ENCODE measurements around the gene AUTS2. TPM values are rescaled to one million over a fixed set of nuclear protein-coding genes. Genes with fewer than 3 reads are reported as not detected.

AUTS2 gene
- polyA plus RNA-seq, 1 donor (not counting 4 experiments of a cell fraction or from before 2014, with no cell fraction given), result 4.7 TPM

- Histone ChIP-seq H3K4me2 (ENCODE audit: control insufficient read depth, extremely low read depth, insufficient read depth, low read depth, low read length) (no peak overlapping the region), H3K9me3 (ENCODE audit: control insufficient read depth, low read depth, low read length) (no peaks in the 10 kb centered on the region), H3K9ac (ENCODE audit: control insufficient read depth, extremely low read depth, insufficient read depth, low read length) (no peak overlapping the region), H2AFZ (ENCODE audit: control insufficient read depth, low read length) (no peak overlapping the region), H3K4me3 (ENCODE audit: control insufficient read depth in 2 of 3, extremely low read depth in 1 of 3, insufficient read depth in 2 of 3, low read depth in 1 of 3, low read length in 3 of 3) (no peak overlapping the region), H3K36me3 (ENCODE audit: control insufficient read depth in 2 of 2, extremely low read depth in 1 of 2, insufficient read depth in 2 of 2, low read length in 2 of 2) (no peaks in the 10 kb centered on the region), H3K9me1 (ENCODE audit: control insufficient read depth, extremely low read depth, insufficient read depth, low read length) (no peaks in the 10 kb centered on the region), H3K4me1 (ENCODE audit: control insufficient read depth, extremely low read depth, insufficient read depth, low read length) (peaks cover 21% of the 10 kb centered on the region), H4K20me1 (ENCODE audit: control insufficient read depth, extremely low read depth, insufficient read depth, low read length) (no peaks in the 10 kb centered on the region), H3K27ac (ENCODE audit: control insufficient read depth, insufficient read depth, low read length) (no peak overlapping the region), H3K79me2 (ENCODE audit: control insufficient read depth, insufficient read depth, low read length) (no peaks in the 10 kb centered on the region), H3K27me3 (ENCODE audit: control insufficient read depth, extremely low read depth, insufficient read depth, low read length) (no peaks in the 10 kb centered on the region)
- FAIRE-seq (no peak), DNase-seq (ENCODE audit: low read depth, low spot score) (no peak)
- TF ChIP-seq, protein P1, sequence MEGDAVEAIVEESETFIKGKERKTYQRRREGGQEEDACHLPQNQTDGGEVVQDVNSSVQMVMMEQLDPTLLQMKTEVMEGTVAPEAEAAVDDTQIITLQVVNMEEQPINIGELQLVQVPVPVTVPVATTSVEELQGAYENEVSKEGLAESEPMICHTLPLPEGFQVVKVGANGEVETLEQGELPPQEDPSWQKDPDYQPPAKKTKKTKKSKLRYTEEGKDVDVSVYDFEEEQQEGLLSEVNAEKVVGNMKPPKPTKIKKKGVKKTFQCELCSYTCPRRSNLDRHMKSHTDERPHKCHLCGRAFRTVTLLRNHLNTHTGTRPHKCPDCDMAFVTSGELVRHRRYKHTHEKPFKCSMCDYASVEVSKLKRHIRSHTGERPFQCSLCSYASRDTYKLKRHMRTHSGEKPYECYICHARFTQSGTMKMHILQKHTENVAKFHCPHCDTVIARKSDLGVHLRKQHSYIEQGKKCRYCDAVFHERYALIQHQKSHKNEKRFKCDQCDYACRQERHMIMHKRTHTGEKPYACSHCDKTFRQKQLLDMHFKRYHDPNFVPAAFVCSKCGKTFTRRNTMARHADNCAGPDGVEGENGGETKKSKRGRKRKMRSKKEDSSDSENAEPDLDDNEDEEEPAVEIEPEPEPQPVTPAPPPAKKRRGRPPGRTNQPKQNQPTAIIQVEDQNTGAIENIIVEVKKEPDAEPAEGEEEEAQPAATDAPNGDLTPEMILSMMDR (optimal IDR thresholded peaks at IDR 0.05 in 1 of 3, IDR thresholded peaks at IDR 0.05 in 1 of 3, conservative IDR thresholded peaks at IDR 0.05 in 1 of 3; ENCODE audit: extremely low read depth in 1 of 3, insufficient read depth in 2 of 3, low read length in 3 of 3), result no peak
- dilution Hi-C loops (cut with MboI; ENCODE audit: extremely low pct_ligation_motif_present, low sequenced_read_pairs), result no loop called here
These were observed 145.8 kb downstream of the AUTS2 start for GRCh38 chr7:69744026-69744425.

GRCh38 chr7:69746383-69746782 is 148.1 kb downstream of the AUTS2 start:
- TF ChIP-seq, protein P1 (optimal IDR thresholded peaks at IDR 0.05 in 1 of 3, IDR thresholded peaks at IDR 0.05 in 1 of 3, conservative IDR thresholded peaks at IDR 0.05 in 1 of 3; ENCODE audit: extremely low read depth in 1 of 3, insufficient read depth in 2 of 3, low read length in 3 of 3), result no peak
- TF ChIP-seq EZH2 (IDR thresholded peaks at IDR 0.05; ENCODE audit: low read length), result no peak
- no peak for FAIRE-seq

More at GRCh38 chr7:69746383-69746782, 148.1 kb downstream of the AUTS2 start:
- Histone ChIP-seq H3K4me3 (ENCODE audit: control insufficient read depth in 2 of 3, extremely low read depth in 1 of 3, insufficient read depth in 2 of 3, low read depth in 1 of 3, low read length in 3 of 3) (no peak overlapping the region), H3K4me2 (ENCODE audit: control insufficient read depth, extremely low read depth, insufficient read depth, low read depth, low read length) (no peak overlapping the region), H3K9me1 (ENCODE audit: control insufficient read depth, extremely low read depth, insufficient read depth, low read length) (no peaks in the 10 kb centered on the region), H3K36me3 (ENCODE audit: control insufficient read depth in 2 of 2, extremely low read depth in 1 of 2, insufficient read depth in 2 of 2, low read length in 2 of 2) (no peaks in the 10 kb centered on the region), H3K27me3 (ENCODE audit: control insufficient read depth, extremely low read depth, insufficient read depth, low read length) (no peaks in the 10 kb centered on the region), H3K4me1 (ENCODE audit: control insufficient read depth, extremely low read depth, insufficient read depth, low read length) (peaks cover 10% of the 10 kb centered on the region), H3K9ac (ENCODE audit: control insufficient read depth, extremely low read depth, insufficient read depth, low read length) (no peak overlapping the region), H2AFZ (ENCODE audit: control insufficient read depth, low read length) (no peak overlapping the region), H3K79me2 (ENCODE audit: control insufficient read depth, insufficient read depth, low read length) (no peaks in the 10 kb centered on the region), H4K20me1 (ENCODE audit: control insufficient read depth, extremely low read depth, insufficient read depth, low read length) (no peaks in the 10 kb centered on the region), H3K27ac (ENCODE audit: control insufficient read depth, insufficient read depth, low read length) (no peak overlapping the region), H3K9me3 (ENCODE audit: control insufficient read depth, low read depth, low read length) (no peaks in the 10 kb centered on the region)
- dilution Hi-C loops (cut with MboI; ENCODE audit: extremely low pct_ligation_motif_present, low sequenced_read_pairs), result no loop called here
- DNase-seq (ENCODE audit: low read depth, low spot score), result no peak
